ENCODE measurements around the gene KL.

DNA sequence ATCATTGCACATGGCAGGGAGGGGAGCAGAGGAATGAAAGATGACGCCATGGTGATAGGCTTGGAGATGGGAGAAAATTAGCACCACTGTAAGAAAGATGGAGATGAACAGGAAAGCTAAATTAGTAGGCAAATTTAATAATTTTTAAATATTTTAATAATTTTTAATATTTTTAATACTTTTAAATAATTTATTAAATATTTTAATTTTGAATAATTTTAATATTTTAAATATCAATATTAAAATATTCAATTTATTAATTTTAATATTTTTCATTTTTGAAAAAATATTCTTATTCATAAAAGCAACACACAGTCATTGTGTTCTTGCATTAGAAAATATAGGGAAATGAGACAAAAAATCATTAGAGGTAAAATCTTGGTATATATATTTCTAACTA lies 15.9 kb upstream of the KL start:
- TF ChIP-seq, protein P1, sequence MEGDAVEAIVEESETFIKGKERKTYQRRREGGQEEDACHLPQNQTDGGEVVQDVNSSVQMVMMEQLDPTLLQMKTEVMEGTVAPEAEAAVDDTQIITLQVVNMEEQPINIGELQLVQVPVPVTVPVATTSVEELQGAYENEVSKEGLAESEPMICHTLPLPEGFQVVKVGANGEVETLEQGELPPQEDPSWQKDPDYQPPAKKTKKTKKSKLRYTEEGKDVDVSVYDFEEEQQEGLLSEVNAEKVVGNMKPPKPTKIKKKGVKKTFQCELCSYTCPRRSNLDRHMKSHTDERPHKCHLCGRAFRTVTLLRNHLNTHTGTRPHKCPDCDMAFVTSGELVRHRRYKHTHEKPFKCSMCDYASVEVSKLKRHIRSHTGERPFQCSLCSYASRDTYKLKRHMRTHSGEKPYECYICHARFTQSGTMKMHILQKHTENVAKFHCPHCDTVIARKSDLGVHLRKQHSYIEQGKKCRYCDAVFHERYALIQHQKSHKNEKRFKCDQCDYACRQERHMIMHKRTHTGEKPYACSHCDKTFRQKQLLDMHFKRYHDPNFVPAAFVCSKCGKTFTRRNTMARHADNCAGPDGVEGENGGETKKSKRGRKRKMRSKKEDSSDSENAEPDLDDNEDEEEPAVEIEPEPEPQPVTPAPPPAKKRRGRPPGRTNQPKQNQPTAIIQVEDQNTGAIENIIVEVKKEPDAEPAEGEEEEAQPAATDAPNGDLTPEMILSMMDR (IDR thresholded peaks at IDR 0.05): no peak
- TF ChIP-seq EZH2 (IDR thresholded peaks at IDR 0.05; ENCODE audit: borderline replicate concordance, insufficient read depth, low read depth, low read length, poor library complexity, severe bottlenecking): no peak
